Measurements from ENCODE around the gene SOX9.

DNA sequence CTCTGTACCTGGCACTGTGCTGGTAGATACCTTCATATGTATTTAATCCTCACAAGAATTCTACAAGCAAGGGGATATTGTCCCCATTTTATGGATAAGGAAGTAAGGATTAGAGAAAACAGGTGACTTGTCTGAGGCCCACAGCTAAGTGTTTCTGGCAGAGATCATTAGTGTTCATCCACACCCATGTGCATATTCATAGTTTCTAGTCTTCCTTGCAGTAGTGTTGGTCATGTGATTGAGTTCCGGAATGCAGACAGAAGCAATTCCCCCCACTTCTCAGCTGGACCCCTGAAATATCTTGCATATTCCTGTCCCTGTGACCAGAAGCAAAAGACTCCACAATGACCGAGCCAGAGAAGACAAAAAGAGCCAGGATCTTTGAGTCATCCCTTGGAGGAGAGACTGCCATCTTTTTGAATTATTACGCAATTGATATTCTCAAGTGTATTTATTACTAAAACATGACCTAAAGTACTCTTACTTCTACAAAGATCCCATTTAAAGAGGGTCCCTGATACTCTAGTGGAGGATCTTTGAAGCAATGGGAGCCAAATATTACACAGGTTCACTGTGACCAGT is 43.4 kb downstream of the SOX9 start:
- no peak for TF ChIP-seq EP300 (IDR thresholded peaks at IDR 0.05; ENCODE audit: borderline replicate concordance)
- TF ChIP-seq, protein P1, sequence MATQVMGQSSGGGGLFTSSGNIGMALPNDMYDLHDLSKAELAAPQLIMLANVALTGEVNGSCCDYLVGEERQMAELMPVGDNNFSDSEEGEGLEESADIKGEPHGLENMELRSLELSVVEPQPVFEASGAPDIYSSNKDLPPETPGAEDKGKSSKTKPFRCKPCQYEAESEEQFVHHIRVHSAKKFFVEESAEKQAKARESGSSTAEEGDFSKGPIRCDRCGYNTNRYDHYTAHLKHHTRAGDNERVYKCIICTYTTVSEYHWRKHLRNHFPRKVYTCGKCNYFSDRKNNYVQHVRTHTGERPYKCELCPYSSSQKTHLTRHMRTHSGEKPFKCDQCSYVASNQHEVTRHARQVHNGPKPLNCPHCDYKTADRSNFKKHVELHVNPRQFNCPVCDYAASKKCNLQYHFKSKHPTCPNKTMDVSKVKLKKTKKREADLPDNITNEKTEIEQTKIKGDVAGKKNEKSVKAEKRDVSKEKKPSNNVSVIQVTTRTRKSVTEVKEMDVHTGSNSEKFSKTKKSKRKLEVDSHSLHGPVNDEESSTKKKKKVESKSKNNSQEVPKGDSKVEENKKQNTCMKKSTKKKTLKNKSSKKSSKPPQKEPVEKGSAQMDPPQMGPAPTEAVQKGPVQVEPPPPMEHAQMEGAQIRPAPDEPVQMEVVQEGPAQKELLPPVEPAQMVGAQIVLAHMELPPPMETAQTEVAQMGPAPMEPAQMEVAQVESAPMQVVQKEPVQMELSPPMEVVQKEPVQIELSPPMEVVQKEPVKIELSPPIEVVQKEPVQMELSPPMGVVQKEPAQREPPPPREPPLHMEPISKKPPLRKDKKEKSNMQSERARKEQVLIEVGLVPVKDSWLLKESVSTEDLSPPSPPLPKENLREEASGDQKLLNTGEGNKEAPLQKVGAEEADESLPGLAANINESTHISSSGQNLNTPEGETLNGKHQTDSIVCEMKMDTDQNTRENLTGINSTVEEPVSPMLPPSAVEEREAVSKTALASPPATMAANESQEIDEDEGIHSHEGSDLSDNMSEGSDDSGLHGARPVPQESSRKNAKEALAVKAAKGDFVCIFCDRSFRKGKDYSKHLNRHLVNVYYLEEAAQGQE (IDR thresholded peaks at IDR 0.05; ENCODE audit: low read depth) = no peak
- TF ChIP-seq EGR1 (IDR thresholded peaks at IDR 0.05) = no peak
- no peak for TF ChIP-seq RAD21 (IDR thresholded peaks at IDR 0.05; ENCODE audit: low read depth)
- TF ChIP-seq CREB1 (IDR thresholded peaks at IDR 0.05; ENCODE audit: low read depth) = no peak
- TF ChIP-seq, protein P2, sequence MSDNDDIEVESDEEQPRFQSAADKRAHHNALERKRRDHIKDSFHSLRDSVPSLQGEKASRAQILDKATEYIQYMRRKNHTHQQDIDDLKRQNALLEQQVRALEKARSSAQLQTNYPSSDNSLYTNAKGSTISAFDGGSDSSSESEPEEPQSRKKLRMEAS (IDR thresholded peaks at IDR 0.05) = no peak
- TF ChIP-seq ZBTB7A (IDR thresholded peaks at IDR 0.05; ENCODE audit: low read depth) = no peak
- no peak for TF ChIP-seq TAF1 (IDR thresholded peaks at IDR 0.05; ENCODE audit: low read depth)
- no peak for TF ChIP-seq TEAD4 (IDR thresholded peaks at IDR 0.05)
- TF ChIP-seq FOXM1 (IDR thresholded peaks at IDR 0.05; ENCODE audit: borderline replicate concordance, low read depth) = no peak
- TF ChIP-seq TCF12 (IDR thresholded peaks at IDR 0.05; ENCODE audit: low read depth) = no peak
- TF ChIP-seq NFIC (IDR thresholded peaks at IDR 0.05) = no peak
- no peak for TF ChIP-seq YY1 (IDR thresholded peaks at IDR 0.05; ENCODE audit: low read depth)
